HEK293 (cell line): Measurements from ENCODE around the gene RAB1B.

Experiments
- CTCF ChIA-PET: fragments of 350-600 bp; formaldehyde crosslinking; extraction: SDS; loops from one replicate; lab custom pipeline; 2021; ENCODE audit warnings: antibody characterized with exemption; lab: Yijun Ruan, JAX
- POLR2A ChIA-PET: fragments of 300-600 bp; formaldehyde crosslinking; extraction: SDS; loops from one replicate; lab custom pipeline; 2020; ENCODE audit warnings: antibody characterized with exemption, inconsistent platforms; lab: Yijun Ruan, JAX
- H3K27ac ChIP-seq: fragments of 200-500 bp; sonication (Bioruptor generic); 2 replicates; pipeline ENCODE4 v1.5.1; 2014; ENCODE audit warnings: low read depth, low read length, control low read depth, inconsistent platforms; ENCODE audit errors: extremely low read depth
- H3K36me3 ChIP-seq, 2 experiments: fragments of 200-500 bp in 1 of 2; sonication (Bioruptor generic) in 1 of 2; 1 replicate in 1 of 2; 2 replicates in 1 of 2; pipeline ENCODE4 v1.5.1; 2014 to 2017; ENCODE audit warnings: inconsistent platforms in 2 of 2, low read length in 2 of 2; ENCODE audit not compliant: control insufficient read depth in 2 of 2, insufficient read depth in 1 of 2
- H3K4me1 ChIP-seq: fragments of 200-500 bp; sonication (Bioruptor generic); 2 replicates; pipeline ENCODE4 v1.5.1; 2014; ENCODE audit warnings: mild to moderate bottlenecking, low read length, inconsistent platforms; ENCODE audit not compliant: control insufficient read depth, insufficient read depth
- H3K4me3 ChIP-seq: 2 replicates; pipeline ENCODE4 v1.5.1; 2011; ENCODE audit warnings: low read depth, mild to moderate bottlenecking, control low read depth, low read length, moderate library complexity
- H3K9me3 ChIP-seq: fragments of 200-500 bp; sonication (Bioruptor generic); 2 replicates; pipeline ENCODE4 v1.5.1; 2014; ENCODE audit warnings: low read depth, low read length, inconsistent platforms; ENCODE audit not compliant: control insufficient read depth, insufficient read depth
- BCL6B ChIP-seq: fragments of 450-650 bp; formaldehyde crosslinking; IDR thresholded peaks from 2 replicates; pipeline ENCODE4 v1.5.1; 2017; ENCODE audit warnings: missing biosample characterization, missing genetic modification characterization
- EGR2 ChIP-seq: fragments of 450-650 bp; formaldehyde crosslinking; IDR thresholded peaks from 2 replicates; pipeline ENCODE4 v1.5.1; 2016; ENCODE audit warnings: low read depth, missing biosample characterization, missing genetic modification characterization
- IKZF3 ChIP-seq: fragments of 450-650 bp; IDR thresholded peaks from 2 replicates; pipeline ENCODE4 v1.5.0; 2018; ENCODE audit warnings: missing biosample characterization, mild to moderate bottlenecking, missing genetic modification characterization, moderate library complexity
- ZBTB17 ChIP-seq: fragments of 450-650 bp; formaldehyde crosslinking; IDR thresholded peaks from 2 replicates; pipeline ENCODE4 v1.5.1; 2016; ENCODE audit warnings: missing biosample characterization, missing genetic modification characterization
- ZBTB44 ChIP-seq: fragments of 450-650 bp; IDR thresholded peaks from 2 replicates; pipeline ENCODE4 v1.5.1; 2018; ENCODE audit warnings: missing biosample characterization, mild to moderate bottlenecking, missing genetic modification characterization
- ZBTB6 ChIP-seq: fragments of 450-650 bp; formaldehyde crosslinking; IDR thresholded peaks from 2 replicates; pipeline ENCODE4 v1.5.1; 2017; ENCODE audit warnings: missing biosample characterization, missing genetic modification characterization
- ZFHX2 ChIP-seq: fragments of 450-650 bp; formaldehyde crosslinking; conservative IDR thresholded peaks from 2 replicates; pipeline ENCODE4 v1.5.1; 2016; ENCODE audit warnings: missing biosample characterization, missing genetic modification characterization
- ZNF112 ChIP-seq: fragments of 450-650 bp; formaldehyde crosslinking; IDR thresholded peaks from 2 replicates; pipeline ENCODE4 v1.5.0; 2017; ENCODE audit warnings: missing biosample characterization, missing genetic modification characterization
- ZNF146 ChIP-seq: fragments of 450-650 bp; formaldehyde crosslinking; IDR thresholded peaks from 2 replicates; pipeline ENCODE4 v1.5.1; 2016; ENCODE audit warnings: missing biosample characterization, missing genetic modification characterization
- ZNF2 ChIP-seq: fragments of 450-650 bp; formaldehyde crosslinking; IDR thresholded peaks from 2 replicates; pipeline ENCODE4 v1.5.1; 2016; ENCODE audit warnings: missing biosample characterization, missing genetic modification characterization
- ZNF202 ChIP-seq: fragments of 450-650 bp; formaldehyde crosslinking; IDR thresholded peaks from 2 replicates; pipeline ENCODE4 v1.5.1; 2016; ENCODE audit warnings: missing biosample characterization, missing genetic modification characterization, borderline replicate concordance
- ZNF23 ChIP-seq: fragments of 450-650 bp; formaldehyde crosslinking; IDR thresholded peaks from 2 replicates; pipeline ENCODE4 v1.5.1; 2016; ENCODE audit warnings: missing biosample characterization, missing genetic modification characterization, borderline replicate concordance
- ZNF239 ChIP-seq: fragments of 450-650 bp; formaldehyde crosslinking; IDR thresholded peaks from 2 replicates; pipeline ENCODE4 v1.5.1; 2016; ENCODE audit warnings: missing biosample characterization, missing genetic modification characterization
- ZNF311 ChIP-seq: fragments of 450-650 bp; formaldehyde crosslinking; IDR thresholded peaks from 2 replicates; pipeline ENCODE4 v1.5.1; 2017; ENCODE audit warnings: missing biosample characterization, missing genetic modification characterization, borderline replicate concordance
- ZNF488 ChIP-seq: fragments of 450-650 bp; formaldehyde crosslinking; IDR thresholded peaks from 2 replicates; pipeline ENCODE4 v1.5.1; 2016; ENCODE audit warnings: missing biosample characterization, missing genetic modification characterization
- ZNF501 ChIP-seq: fragments of 450-650 bp; formaldehyde crosslinking; IDR thresholded peaks from 2 replicates; pipeline ENCODE4 v1.5.1; 2016; ENCODE audit warnings: missing biosample characterization, missing genetic modification characterization
- ZNF580 ChIP-seq: fragments of 450-650 bp; formaldehyde crosslinking; IDR thresholded peaks from 2 replicates; pipeline ENCODE4 v1.5.1; 2016; ENCODE audit warnings: missing biosample characterization, missing genetic modification characterization
- ZNF621 ChIP-seq: fragments of 450-650 bp; formaldehyde crosslinking; IDR thresholded peaks from 2 replicates; pipeline ENCODE4 v1.5.1; 2017; ENCODE audit warnings: missing biosample characterization, missing genetic modification characterization
- ZNF704 ChIP-seq: fragments of 450-650 bp; formaldehyde crosslinking; IDR thresholded peaks from 2 replicates; pipeline ENCODE4 v1.5.1; 2016; ENCODE audit warnings: missing biosample characterization, missing genetic modification characterization
- ZNF837 ChIP-seq: fragments of 450-650 bp; formaldehyde crosslinking; IDR thresholded peaks from 2 replicates; pipeline ENCODE4 v1.5.1; 2016; ENCODE audit warnings: missing biosample characterization, missing genetic modification characterization
- ZSCAN30 ChIP-seq: fragments of 450-650 bp; IDR thresholded peaks from 2 replicates; pipeline ENCODE4 v1.5.1; 2018; ENCODE audit warnings: missing biosample characterization, mild to moderate bottlenecking, missing genetic modification characterization, moderate library complexity
- ZSCAN5A ChIP-seq: fragments of 450-650 bp; formaldehyde crosslinking; IDR thresholded peaks from 2 replicates; pipeline ENCODE4 v1.5.1; 2016; ENCODE audit warnings: missing biosample characterization, missing genetic modification characterization

Gene RAB1B

GRCh38 chr11:66299186-66299585 lies 30.7 kb downstream of the RAB1B start:
- H3K9me3 ChIP-seq = no peaks in the 10 kb centered on the region
- CTCF ChIA-PET = interaction anchor here (0.7 to 1.7 kb wide), 4 partner anchors 12 to 1164 kb away, joined by 3 to 11 read pairs (median 4); no protein-coding TSS in a partner anchor
- no peaks in the 10 kb centered on the region for H3K36me3 ChIP-seq
- POLR2A ChIA-PET = interaction anchor here (2.8 kb wide), 1 partner anchor 10 kb away, joined by 13 read pairs; the partner anchor contains the start of gene YIF1A
- no peak overlapping the region for H3K27ac ChIP-seq
- H3K4me1 ChIP-seq = no peaks in the 10 kb centered on the region
- H3K4me3 ChIP-seq = no peak overlapping the region
- TF ChIP-seq ZNF23 (tag by site-specific recombination) (no peak), ZFHX2 (tag by site-specific recombination) (peak; percentile 31; the same call in 1 of the 2 replicates), ZNF202 (tag by site-specific recombination) (no peak)

GRCh38 chr11:66302656-66303055 lies 34.2 kb downstream of the RAB1B start:
- Histone ChIP-seq H3K9me3 (no peaks in the 10 kb centered on the region), H3K4me1 (no peaks in the 10 kb centered on the region), H3K27ac (no peak overlapping the region), H3K4me3 (no peak overlapping the region), H3K36me3 (no peaks in the 10 kb centered on the region)
- TF ChIP-seq ZBTB17 (no peak), IKZF3 (no peak), ZFHX2 (tag by site-specific recombination) (peak; percentile 48), EGR2 (peak; percentile 53), BCL6B (tag by site-specific recombination) (no peak), ZNF311 (no peak), ZNF580 (no peak), ZNF501 (no peak), ZSCAN30 (tag by site-specific recombination) (no peak), ZNF112 (no peak), ZBTB44 (no peak), ZNF2 (tag by site-specific recombination) (no peak)
- ChIA-PET CTCF (interaction anchor here (0.6 to 3.2 kb wide), 3 partner anchors 9 to 19 kb away, joined by 3 to 18 read pairs (median 4); no protein-coding TSS in a partner anchor), POLR2A (interaction anchor here (0.5 to 1.6 kb wide), 4 partner anchors 10 to 1403 kb away, joined by 3 to 7 read pairs (median 6); no protein-coding TSS in a partner anchor)

- ChIA-PET CTCF (interaction anchor here (1.0 to 1.5 kb wide), 4 partner anchors 15 to 55 kb away, joined by 3 to 5 read pairs (median 3); partner anchors contain the start of gene TMEM151A), POLR2A (interaction anchor here (0.6 kb wide), 1 partner anchor 79 kb away, joined by 5 read pairs; no protein-coding TSS in a partner anchor)
- Histone ChIP-seq H3K27ac (no peak overlapping the region), H3K36me3 (no peaks in the 10 kb centered on the region), H3K9me3 (no peaks in the 10 kb centered on the region), H3K4me3 (no peak overlapping the region)
- TF ChIP-seq ZNF239 (tag by site-specific recombination) (no peak), ZNF837 (no peak), ZBTB6 (no peak), ZSCAN5A (tag by site-specific recombination) (no peak), ZNF704 (tag by site-specific recombination) (no peak), ZNF488 (no peak), ZNF146 (tag by site-specific recombination) (no peak), ZFHX2 (tag by site-specific recombination) (no peak), ZNF621 (tag by site-specific recombination) (no peak)
- TF ChIP-seq, all 188 proteins: peak for 0
- H3K4me1 ChIP-seq = no peaks in the 10 kb centered on the region
These were observed 41.0 kb downstream of the RAB1B start for GRCh38 chr11:66309475-66309874.
